Panc1 (cell line): ENCODE results near the gene SUPT5H. TPM values are rescaled to one million over a fixed set of nuclear protein-coding genes. Genes with fewer than 3 reads are reported as not detected.

Experiments
- ATAC-seq: fragments of 200-7000 bp; cut with Tn5 transposase; 2 replicates; pipeline ENCODE4 v1.9.1; 2020; ENCODE audit warnings: mild to moderate bottlenecking, moderate library complexity
- BruUV-seq: library from RNA; stranded (reverse); fragments of 400-500 nt; replicated peaks from 2 replicates; lab custom pipeline; 2021; lab: Mats Ljungman, UMichigan
- CTCF ChIA-PET: fragments of 300-600 bp; sonication (Branson Sonifier 250); formaldehyde crosslinking; loops from one replicate; lab custom pipeline; 2022; ENCODE audit warnings: antibody characterized with exemption; lab: Charles Lee
- POLR2A ChIA-PET: fragments of 300-600 bp; sonication (Branson Sonifier 250); formaldehyde crosslinking; loops from one replicate; lab custom pipeline; 2022; ENCODE audit warnings: antibody characterized with exemption; lab: Charles Lee
- DNase-seq: peaks from one replicate; pipeline ENCODE4 v3.0.0-alpha.2; 2010; ENCODE audit warnings: low read depth, low spot score
- H3K27ac ChIP-seq: 2 replicates; pipeline ENCODE4 v1.5.1; 2011; ENCODE audit warnings: mild to moderate bottlenecking, low read length, inconsistent platforms
- H3K27me3 ChIP-seq: fragments of 200-500 bp; sonication (Bioruptor generic); 2 replicates; pipeline ENCODE4 v1.6.0; 2014; ENCODE audit warnings: low read length, inconsistent platforms; ENCODE audit not compliant: control insufficient read depth, insufficient read depth
- H3K36me3 ChIP-seq: fragments of 200-500 bp; sonication (Bioruptor generic); 2 replicates; pipeline ENCODE4 v1.5.1; 2014; ENCODE audit warnings: inconsistent platforms, mild to moderate bottlenecking, low read length, moderate library complexity; ENCODE audit not compliant: control insufficient read depth, insufficient read depth
- H3K4me1 ChIP-seq: 2 replicates; pipeline ENCODE4 v1.5.1; 2011; ENCODE audit warnings: inconsistent platforms, mild to moderate bottlenecking, low read length, moderate library complexity; ENCODE audit not compliant: control insufficient read depth, insufficient read depth
- H3K4me3 ChIP-seq, 2 experiments: 2 replicates each; pipeline ENCODE4 v1.5.1; 2011 to 2012; ENCODE audit warnings: low read depth in 2 of 2, low read length in 2 of 2, mild to moderate bottlenecking in 2 of 2, inconsistent platforms in 1 of 2, moderate library complexity in 1 of 2
- H3K9me3 ChIP-seq: fragments of 200-500 bp; sonication (Bioruptor generic); 2 replicates; pipeline ENCODE4 v1.5.1; 2014; ENCODE audit warnings: low read depth, mild to moderate bottlenecking, inconsistent platforms, low read length, moderate library complexity; ENCODE audit not compliant: control insufficient read depth, insufficient read depth
- CTCF ChIP-seq: fragments of 450-650 bp; IDR thresholded peaks from 2 replicates; pipeline ENCODE4 v1.5.1; 2017; ENCODE audit warnings: mild to moderate bottlenecking
- POLR2AphosphoS5 ChIP-seq: IDR thresholded peaks from 2 replicates; pipeline ENCODE4 v1.6.1; 2012; ENCODE audit warnings: mild to moderate bottlenecking, low read depth, low read length, moderate library complexity
- REST ChIP-seq, 2 experiments: IDR thresholded peaks; 2 replicates each; pipeline ENCODE4 v1.6.1; 2011 to 2012; ENCODE audit warnings: low read depth in 2 of 2, control low read depth in 1 of 2, low read length in 1 of 2, mild to moderate bottlenecking in 1 of 2, moderate library complexity in 1 of 2; ENCODE audit not compliant: insufficient read depth in 1 of 2
- SIN3A ChIP-seq: IDR thresholded peaks from 2 replicates; pipeline ENCODE4 v1.6.1; 2012; ENCODE audit warnings: low read depth, mild to moderate bottlenecking, low read length, moderate library complexity, borderline replicate concordance; ENCODE audit not compliant: insufficient read depth
- TCF7L2 ChIP-seq: IDR thresholded peaks from 2 replicates; pipeline ENCODE4 v1.6.1; 2011; ENCODE audit warnings: mild to moderate bottlenecking, low read depth, low read length, inconsistent platforms
- in situ Hi-C: cut with HindIII; loops from 2 replicates; pipeline ENCODE4 v1.10.0; 2016; ENCODE audit warnings: low sequenced_read_pairs, low pct_unique_long_range_greater_than_20kb
- intact Hi-C: fragments of 100-400 bp; cut with micrococcal nuclease; formaldehyde crosslinking; loops from one replicate; pipeline ENCODE4 v1.10.0; 2022; ENCODE audit not compliant: unreplicated experiment
- total RNA-seq: library from RNA; stranded (reverse); gene quantifications from one replicate; pipeline ENCODE4 v1.2.1, GENCODE V29; 2021; ENCODE audit not compliant: unreplicated experiment

Gene SUPT5H
- total RNA-seq, 1 experiment from 2014 or later = 1,614 TPM

- DNase-seq (no peak), ATAC-seq (peak; percentile 17)
- in situ Hi-C loops (no loop called here), intact Hi-C loops (no loop called here)
- H3K36me3 ChIP-seq = no peaks in the 10 kb centered on the region
- TF ChIP-seq SIN3A (no peak), CTCF (no peak), REST (IDR thresholded peaks at IDR 0.05; ENCODE audit: insufficient read depth in 1 of 2, low read depth in 2 of 2, low read length in 1 of 2) (no peak), POLR2AphosphoS5 (no peak), TCF7L2 (no peak)
- H3K4me1 ChIP-seq = peaks cover 26% of the 10 kb centered on the region
- H3K4me3 ChIP-seq = no peak overlapping the region
- H3K9me3 ChIP-seq = no peaks in the 10 kb centered on the region
- POLR2A ChIA-PET = interaction anchor here (0.5 to 3.5 kb wide), 14 partner anchors 9 to 625 kb away, joined by 3 to 43 read pairs (median 6); partner anchors contain the start of genes EID2, EID2B, RPS16 and TIMM50
- peak overlapping the region; percentile 0 for H3K27ac ChIP-seq
- H3K27me3 ChIP-seq = peaks cover 22% of the 10 kb centered on the region
- BruUV-seq = no TSS peak
- CTCF ChIA-PET = interaction anchor here (0.5 to 3.9 kb wide), 19 partner anchors 8 to 823 kb away, joined by 3 to 49 read pairs (median 7); partner anchors contain the start of genes DLL3, EID2, EID2B and SUPT5H
These were observed 73.6 kb downstream of the SUPT5H start for GRCh38 chr19:39518975-39519374.

- no TSS peak for BruUV-seq
- H3K27me3 ChIP-seq = peaks cover 5% of the 10 kb centered on the region
- POLR2A ChIA-PET = interaction anchor here (0.5 to 3.5 kb wide), 16 partner anchors 10 to 953 kb away, joined by 3 to 43 read pairs (median 4); partner anchors contain the start of genes EID2B, PAF1 and RPS16
- in situ Hi-C loops (no loop called here), intact Hi-C loops (no loop called here)
- H3K36me3 ChIP-seq = no peaks in the 10 kb centered on the region
- TF ChIP-seq POLR2AphosphoS5 (no peak), TCF7L2 (no peak), CTCF (no peak), REST (IDR thresholded peaks at IDR 0.05; ENCODE audit: insufficient read depth in 1 of 2, low read depth in 2 of 2, low read length in 1 of 2) (no peak), SIN3A (no peak)
- no peaks in the 10 kb centered on the region for H3K9me3 ChIP-seq
- H3K4me1 ChIP-seq = peaks cover 13% of the 10 kb centered on the region
- H3K4me3 ChIP-seq = no peak overlapping the region
- ATAC-seq (no peak), DNase-seq (no peak)
- H3K27ac ChIP-seq = no peak overlapping the region
- CTCF ChIA-PET = interaction anchor here (0.5 to 3.9 kb wide), 16 partner anchors 9 to 231 kb away, joined by 3 to 49 read pairs (median 6); partner anchors contain the start of genes DLL3, EID2, EID2B and RPS16
These were observed 75.4 kb downstream of the SUPT5H start for GRCh38 chr19:39520541-39521484.
